SU-DHL-6 (cell line): ENCODE data around the gene IL36A.

Experiments used
- H2AFZ ChIP-seq: fragments of 200-600 bp; sonication (generic); 2 replicates; pipeline ENCODE4 v1.6.1; 2014; ENCODE audit warnings: low read depth, mild to moderate bottlenecking, moderate library complexity, mixed read lengths, antibody characterized with exemption, low read length; ENCODE audit not compliant: severe bottlenecking
- H3F3A ChIP-seq: fragments of 200-600 bp; shearing (Covaris generic); 2 replicates; pipeline ENCODE4 v1.6.0; 2016; ENCODE audit warnings: antibody characterized with exemption, mild to moderate bottlenecking; ENCODE audit not compliant: insufficient read depth
- H3K27ac ChIP-seq: fragments of 200-600 bp; sonication (generic); 2 replicates; pipeline ENCODE4 v1.5.1; 2016; ENCODE audit warnings: low read depth, mild to moderate bottlenecking, low read length, moderate library complexity, mixed read lengths
- H3K27me3 ChIP-seq: fragments of 200-600 bp; sonication (generic), shearing (Covaris generic); 2 replicates; pipeline ENCODE4 v1.6.0; 2014; ENCODE audit warnings: mild to moderate bottlenecking, low read length
- H3K36me3 ChIP-seq: fragments of 200-600 bp; sonication (generic); 2 replicates; pipeline ENCODE4 v1.6.1; 2014; ENCODE audit warnings: mild to moderate bottlenecking, low read length, mixed read lengths
- H3K4me2 ChIP-seq: fragments of 300-600, 200-600 bp; shearing (Covaris generic), sonication (generic); 2 replicates; pipeline ENCODE4 v1.6.0; 2014; ENCODE audit warnings: low read length, low read depth, mild to moderate bottlenecking; ENCODE audit not compliant: poor library complexity, severe bottlenecking
- H3K4me3 ChIP-seq: fragments of 200-600 bp; sonication (generic); 2 replicates; pipeline ENCODE4 v1.5.1; 2014; ENCODE audit warnings: antibody characterized with exemption, low read length, mild to moderate bottlenecking, mixed read lengths; ENCODE audit not compliant: insufficient read depth, poor library complexity, severe bottlenecking
- H3K79me2 ChIP-seq: fragments of 200-600 bp; sonication (generic); 2 replicates; pipeline ENCODE4 v1.6.1; 2014; ENCODE audit warnings: mild to moderate bottlenecking, low read length, moderate library complexity; ENCODE audit not compliant: insufficient read depth
- H3K9ac ChIP-seq: fragments of 200-600 bp; sonication (generic); 2 replicates; pipeline ENCODE4 v1.7.0; 2014; ENCODE audit warnings: mild to moderate bottlenecking, low read length
- H3K9me2 ChIP-seq: fragments of 200-600 bp; sonication (generic); replicated peaks from 2 replicates; pipeline ENCODE4 v1.6.1; 2014; ENCODE audit warnings: low read length; ENCODE audit not compliant: insufficient read depth
- H3K9me3 ChIP-seq: fragments of 200-600 bp; sonication (generic); 2 replicates; pipeline ENCODE4 v1.6.1; 2014; ENCODE audit warnings: low read length, mixed read lengths; ENCODE audit not compliant: insufficient read depth
- H4K20me1 ChIP-seq: fragments of 200-600 bp; sonication (generic); 2 replicates; pipeline ENCODE4 v1.6.1; 2014; ENCODE audit warnings: low read depth, mild to moderate bottlenecking, antibody characterized with exemption, low read length, moderate library complexity, mixed read lengths
- EZH2phosphoT487 ChIP-seq: fragments of 200-600 bp; sonication (generic), shearing (Covaris generic); conservative IDR thresholded peaks from 2 replicates; pipeline ENCODE4 v1.6.1; 2018; ENCODE audit warnings: mild to moderate bottlenecking, antibody characterized with exemption, low read length, moderate library complexity, mixed read lengths
- TF ChIP-seq, protein P1 (sequence below): fragments of 200-600 bp; sonication (generic); IDR thresholded peaks from one replicate; pipeline ENCODE4 v1.5.1; 2017; ENCODE audit warnings: antibody characterized with exemption, mild to moderate bottlenecking, low read length, moderate library complexity; ENCODE audit not compliant: insufficient read depth, poor library complexity, severe bottlenecking

Gene IL36A

GRCh38 chr2:112967023-112967422, 38.2 kb upstream of the IL36A start:
- Histone ChIP-seq H3K79me2 (no peaks in the 10 kb centered on the region), H3K27me3 (no peaks in the 10 kb centered on the region), H3F3A (no peaks in the 10 kb centered on the region), H3K4me3 (no peak overlapping the region), H3K9ac (no peak overlapping the region), H3K9me3 (no peaks in the 10 kb centered on the region), H3K9me2 (no peaks in the 10 kb centered on the region), H3K36me3 (no peaks in the 10 kb centered on the region), H3K4me2 (no peak overlapping the region), H2AFZ (no peak overlapping the region), H3K27ac (no peak overlapping the region), H4K20me1 (no peaks in the 10 kb centered on the region)
- TF ChIP-seq EZH2phosphoT487, result no peak
- TF ChIP-seq, protein P1, sequence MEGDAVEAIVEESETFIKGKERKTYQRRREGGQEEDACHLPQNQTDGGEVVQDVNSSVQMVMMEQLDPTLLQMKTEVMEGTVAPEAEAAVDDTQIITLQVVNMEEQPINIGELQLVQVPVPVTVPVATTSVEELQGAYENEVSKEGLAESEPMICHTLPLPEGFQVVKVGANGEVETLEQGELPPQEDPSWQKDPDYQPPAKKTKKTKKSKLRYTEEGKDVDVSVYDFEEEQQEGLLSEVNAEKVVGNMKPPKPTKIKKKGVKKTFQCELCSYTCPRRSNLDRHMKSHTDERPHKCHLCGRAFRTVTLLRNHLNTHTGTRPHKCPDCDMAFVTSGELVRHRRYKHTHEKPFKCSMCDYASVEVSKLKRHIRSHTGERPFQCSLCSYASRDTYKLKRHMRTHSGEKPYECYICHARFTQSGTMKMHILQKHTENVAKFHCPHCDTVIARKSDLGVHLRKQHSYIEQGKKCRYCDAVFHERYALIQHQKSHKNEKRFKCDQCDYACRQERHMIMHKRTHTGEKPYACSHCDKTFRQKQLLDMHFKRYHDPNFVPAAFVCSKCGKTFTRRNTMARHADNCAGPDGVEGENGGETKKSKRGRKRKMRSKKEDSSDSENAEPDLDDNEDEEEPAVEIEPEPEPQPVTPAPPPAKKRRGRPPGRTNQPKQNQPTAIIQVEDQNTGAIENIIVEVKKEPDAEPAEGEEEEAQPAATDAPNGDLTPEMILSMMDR, result no peak

DNA sequence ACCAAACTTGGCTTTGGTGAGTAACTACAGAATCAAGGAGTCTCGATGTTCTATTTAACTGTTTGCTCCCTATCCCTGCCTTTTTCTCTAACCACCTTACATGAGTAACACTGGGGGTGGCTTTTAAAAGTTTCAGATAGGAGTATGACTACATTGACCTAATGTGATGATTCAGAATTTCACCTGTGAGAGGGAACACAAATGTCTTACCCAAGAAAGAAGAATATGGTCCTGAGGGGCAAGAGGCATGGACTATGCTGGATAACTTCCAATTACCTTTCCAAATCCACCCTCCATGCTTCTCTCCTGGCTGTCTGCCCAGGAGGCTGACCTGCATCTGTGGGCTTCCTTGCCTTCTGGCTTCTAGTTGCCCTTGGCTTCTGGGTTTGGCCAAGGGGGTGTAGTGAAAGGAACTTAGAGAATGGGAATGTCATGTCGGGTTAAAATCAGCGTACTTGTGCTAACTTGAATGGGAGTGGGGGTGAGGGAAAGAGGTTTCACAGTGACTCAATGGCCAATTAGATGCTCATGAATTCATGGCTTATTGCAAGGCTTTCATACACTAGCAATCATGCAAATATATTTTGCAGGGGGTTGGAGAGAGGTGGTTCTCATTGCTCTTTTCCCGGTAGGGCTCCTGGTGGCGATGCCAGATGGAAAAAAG, 32.7 kb upstream of the IL36A start:
- no peak overlapping the region for H3K27ac ChIP-seq
- no peaks in the 10 kb centered on the region for H3K9me2 ChIP-seq
- H3K9ac ChIP-seq, result no peak overlapping the region
- no peaks in the 10 kb centered on the region for H3K36me3 ChIP-seq
- 0 out of 2 replicates have a peak, but pooled peaks cover 4% of the 10 kb centered on the region for H3K27me3 ChIP-seq
- no peaks in the 10 kb centered on the region for H3K79me2 ChIP-seq
- 0 out of 2 replicates have a peak, but pooled peaks cover 3% of the 10 kb centered on the region for H3K9me3 ChIP-seq
- TF ChIP-seq, protein P1, result no peak
- no peak for TF ChIP-seq EZH2phosphoT487
- no peak overlapping the region for H3K4me2 ChIP-seq
- no peak overlapping the region for H2AFZ ChIP-seq
- no peak overlapping the region for H3K4me3 ChIP-seq
- H3F3A ChIP-seq, result no peaks in the 10 kb centered on the region
- H4K20me1 ChIP-seq, result no peaks in the 10 kb centered on the region

DNA sequence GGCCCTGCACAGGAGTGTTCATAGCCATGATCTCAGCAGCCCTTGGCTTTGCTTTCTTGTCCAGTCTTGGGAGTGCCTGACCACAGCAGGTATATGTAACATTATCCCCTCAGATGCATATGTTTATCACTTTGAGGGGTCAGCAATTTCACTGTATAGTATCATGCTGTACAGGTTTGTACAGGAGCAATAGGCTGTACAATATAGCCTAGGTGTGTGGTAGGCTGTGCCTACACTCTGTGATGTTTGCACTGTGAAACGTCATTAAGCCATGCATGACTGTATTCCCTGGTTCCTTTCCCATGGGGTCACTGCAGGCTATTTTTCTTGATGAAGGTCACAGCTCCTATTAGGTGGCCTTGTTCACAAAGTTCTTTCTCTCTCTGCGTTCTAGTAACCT, 32.1 kb upstream of the IL36A start:
- no peak overlapping the region for H3K27ac ChIP-seq
- H3K79me2 ChIP-seq, result no peaks in the 10 kb centered on the region

More for the DNA sequence above, 32.1 kb upstream of the IL36A start:
- no peaks in the 10 kb centered on the region for H3F3A ChIP-seq
- no peak overlapping the region for H3K9ac ChIP-seq
- TF ChIP-seq, protein P1, result no peak
- no peak for TF ChIP-seq EZH2phosphoT487
- H3K9me2 ChIP-seq, result no peaks in the 10 kb centered on the region
- H3K36me3 ChIP-seq, result no peaks in the 10 kb centered on the region
- no peak overlapping the region for H2AFZ ChIP-seq
- H4K20me1 ChIP-seq, result no peaks in the 10 kb centered on the region
- H3K4me3 ChIP-seq, result no peak overlapping the region
- 0 out of 2 replicates have a peak, but pooled peaks cover 3% of the 10 kb centered on the region for H3K9me3 ChIP-seq
- no peak overlapping the region for H3K4me2 ChIP-seq
- 0 out of 2 replicates have a peak, but pooled peaks cover 4% of the 10 kb centered on the region for H3K27me3 ChIP-seq
